K562 (cell line): ENCODE data around the gene ABCA4.

ENCODE experiments used
- CEBPB ChIP-seq: fragments of 450-650 bp; IDR thresholded peaks from 2 replicates; pipeline ENCODE4 v1.6.1; 2016; ENCODE audit warnings: missing genetic modification characterization, missing compliant biosample characterization
- CTCF ChIP-seq, 3 experiments: IDR thresholded peaks in 2 of 3; conservative IDR thresholded peaks in 1 of 3; 2 replicates each; pipeline ENCODE4 v1.5.1; 2011 to 2012; ENCODE audit warnings: low read length in 3 of 3, mild to moderate bottlenecking in 3 of 3, control low read depth in 2 of 3, improper control_type of control experiment in 1 of 3, inconsistent platforms in 1 of 3, low read depth in 1 of 3, mixed read lengths in 1 of 3, moderate library complexity in 1 of 3; ENCODE audit not compliant: insufficient read depth in 2 of 3
- EP300 ChIP-seq: IDR thresholded peaks from 2 replicates; pipeline ENCODE4 v1.6.1; 2012; ENCODE audit warnings: low read length, improper control_type of control experiment
- KDM1A ChIP-seq, 2 experiments: fragments of 450-650 bp; IDR thresholded peaks; 2 replicates each; pipeline ENCODE4 v1.6.1; 2016; ENCODE audit warnings: mild to moderate bottlenecking in 2 of 2
- NRF1 ChIP-seq, 2 experiments: fragments of 450-650 bp; IDR thresholded peaks in 1 of 2; conservative IDR thresholded peaks in 1 of 2; 2 replicates each; pipeline ENCODE4 v1.6.1; 2014; ENCODE audit warnings: mild to moderate bottlenecking in 2 of 2
- POLR2A ChIP-seq: fragments of 450-650 bp; conservative IDR thresholded peaks from 2 replicates; pipeline ENCODE4 v1.6.1; 2016
- POLR2AphosphoS2 ChIP-seq: IDR thresholded peaks from 2 replicates; pipeline ENCODE4 v1.6.1; 2012; ENCODE audit warnings: low read length, improper control_type of control experiment
- RERE ChIP-seq: sonication (generic); formaldehyde crosslinking; IDR thresholded peaks from 2 replicates; pipeline ENCODE4 v1.8.0; 2023; ENCODE audit warnings: missing genetic modification reagents, mild to moderate bottlenecking, borderline replicate concordance
- STAG1 ChIP-seq: sonication (generic); formaldehyde crosslinking; IDR thresholded peaks from 2 replicates; pipeline ENCODE4 v1.5.0; 2020; ENCODE audit warnings: missing genetic modification reagents, borderline replicate concordance
- ZNF589 ChIP-seq: fragments of 200-800 bp; sonication (Bioruptor generic); IDR thresholded peaks from 2 replicates; pipeline ENCODE4 v1.6.1; 2016; ENCODE audit warnings: low read depth, missing genetic modification characterization, missing compliant biosample characterization
- ZNF696 ChIP-seq: fragments of 250-450 bp; sonication (Bioruptor Pico); conservative IDR thresholded peaks from 2 replicates; pipeline ENCODE4 v1.4.0; 2020; ENCODE audit warnings: mild to moderate bottlenecking, moderate library complexity

GRCh38 chr1:94070865-94071264 is 50.1 kb downstream of the ABCA4 start:
- no peak for TF ChIP-seq CEBPB (tag)
- TF ChIP-seq RERE = no peak
- TF ChIP-seq CTCF (IDR thresholded peaks at IDR 0.05 in 2 of 3, conservative IDR thresholded peaks at IDR 0.05 in 1 of 3; ENCODE audit: insufficient read depth in 2 of 3, low read depth in 1 of 3, low read length in 3 of 3) = no peak
- TF ChIP-seq ZNF589 = no peak
- no peak for TF ChIP-seq POLR2A
- no peak for TF ChIP-seq POLR2AphosphoS2
- no peak for TF ChIP-seq ZNF696 (CRISPR knock-in tag)
- no peak for TF ChIP-seq NRF1 (conservative IDR thresholded peaks at IDR 0.05 in 1 of 2, IDR thresholded peaks at IDR 0.05 in 1 of 2)
- TF ChIP-seq KDM1A (IDR thresholded peaks at IDR 0.05) = no peak
- TF ChIP-seq EP300 = no peak
- no peak for TF ChIP-seq STAG1 (CRISPR knock-in tag)
